RWPE2 (cell line): ENCODE data around the gene ZDHHC1.

Source experiments
- ATAC-seq: fragments of 200-7000 bp; cut with Tn5 transposase; 3 replicates; pipeline ENCODE4 v1.9.1; 2021; ENCODE audit warnings: low read depth
- DNase-seq: peaks from one replicate; pipeline ENCODE4 v3.0.0-alpha.2; 2020; ENCODE audit warnings: low spot score
- H3K27ac ChIP-seq: fragments of 450-650 bp; 2 replicates; pipeline ENCODE4 v1.5.1; 2017; ENCODE audit warnings: mild to moderate bottlenecking; ENCODE audit not compliant: poor library complexity, severe bottlenecking
- H3K27me3 ChIP-seq: fragments of 250-450 bp; sonication (Bioruptor Pico); 2 replicates; pipeline ENCODE4 v1.5.1; 2021; ENCODE audit warnings: mild to moderate bottlenecking, moderate library complexity; ENCODE audit not compliant: insufficient read depth, poor library complexity, severe bottlenecking
- H3K36me3 ChIP-seq: fragments of 250-450 bp; sonication (Bioruptor Pico); 2 replicates; pipeline ENCODE4 v1.5.1; 2020; ENCODE audit warnings: low read depth, mild to moderate bottlenecking, moderate library complexity
- H3K4me1 ChIP-seq: fragments of 250-450 bp; sonication (Bioruptor Pico); 2 replicates; pipeline ENCODE4 v1.5.1; 2021; ENCODE audit warnings: mild to moderate bottlenecking, moderate library complexity; ENCODE audit not compliant: insufficient read depth, poor library complexity, severe bottlenecking
- H3K4me3 ChIP-seq: fragments of 250-450 bp; sonication (Bioruptor Pico); 2 replicates; pipeline ENCODE4 v1.5.1; 2021; ENCODE audit warnings: mild to moderate bottlenecking, moderate library complexity; ENCODE audit not compliant: severe bottlenecking
- H3K9me3 ChIP-seq: fragments of 250-450 bp; sonication (Bioruptor Pico); 2 replicates; pipeline ENCODE4 v1.5.1; 2021; ENCODE audit warnings: mild to moderate bottlenecking, moderate library complexity; ENCODE audit not compliant: severe bottlenecking
- TF ChIP-seq, protein P1 (sequence below): fragments of 450-650 bp; IDR thresholded peaks from one replicate; pipeline ENCODE4 v1.5.1; 2017; ENCODE audit warnings: mild to moderate bottlenecking, moderate library complexity; ENCODE audit not compliant: poor library complexity, severe bottlenecking

The ZDHHC1 gene

DNA sequence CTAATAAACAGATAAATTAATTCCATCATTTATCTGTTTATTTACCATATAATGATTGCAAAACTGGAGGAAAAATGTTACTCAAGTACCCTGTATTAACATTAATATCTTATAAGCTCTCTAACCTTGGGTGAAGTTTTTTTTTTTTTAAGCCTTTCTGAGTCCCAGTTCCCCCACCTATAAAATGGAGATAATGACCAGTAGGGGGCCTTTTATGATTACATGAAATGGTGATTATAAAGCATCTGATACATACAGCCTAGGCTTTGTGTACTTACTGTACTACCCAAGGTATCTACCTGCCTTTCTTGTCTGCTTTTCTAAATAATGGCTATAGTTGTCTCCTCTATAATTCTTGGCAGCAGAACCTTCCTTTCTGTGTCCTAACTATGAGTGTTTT, 67.1 kb downstream of the ZDHHC1 start:
- peak; percentile 62; the same call in 1 of the 3 replicates for ATAC-seq
- Histone ChIP-seq H3K36me3 (no peaks in the 10 kb centered on the region), H3K4me1 (peaks cover 6% of the 10 kb centered on the region), H3K27me3 (no peaks in the 10 kb centered on the region), H3K4me3 (no peak overlapping the region), H3K27ac (no peak overlapping the region), H3K9me3 (no peaks in the 10 kb centered on the region)
- DNase-seq: no peak
- TF ChIP-seq, protein P1, sequence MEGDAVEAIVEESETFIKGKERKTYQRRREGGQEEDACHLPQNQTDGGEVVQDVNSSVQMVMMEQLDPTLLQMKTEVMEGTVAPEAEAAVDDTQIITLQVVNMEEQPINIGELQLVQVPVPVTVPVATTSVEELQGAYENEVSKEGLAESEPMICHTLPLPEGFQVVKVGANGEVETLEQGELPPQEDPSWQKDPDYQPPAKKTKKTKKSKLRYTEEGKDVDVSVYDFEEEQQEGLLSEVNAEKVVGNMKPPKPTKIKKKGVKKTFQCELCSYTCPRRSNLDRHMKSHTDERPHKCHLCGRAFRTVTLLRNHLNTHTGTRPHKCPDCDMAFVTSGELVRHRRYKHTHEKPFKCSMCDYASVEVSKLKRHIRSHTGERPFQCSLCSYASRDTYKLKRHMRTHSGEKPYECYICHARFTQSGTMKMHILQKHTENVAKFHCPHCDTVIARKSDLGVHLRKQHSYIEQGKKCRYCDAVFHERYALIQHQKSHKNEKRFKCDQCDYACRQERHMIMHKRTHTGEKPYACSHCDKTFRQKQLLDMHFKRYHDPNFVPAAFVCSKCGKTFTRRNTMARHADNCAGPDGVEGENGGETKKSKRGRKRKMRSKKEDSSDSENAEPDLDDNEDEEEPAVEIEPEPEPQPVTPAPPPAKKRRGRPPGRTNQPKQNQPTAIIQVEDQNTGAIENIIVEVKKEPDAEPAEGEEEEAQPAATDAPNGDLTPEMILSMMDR: peak; percentile 66

DNA sequence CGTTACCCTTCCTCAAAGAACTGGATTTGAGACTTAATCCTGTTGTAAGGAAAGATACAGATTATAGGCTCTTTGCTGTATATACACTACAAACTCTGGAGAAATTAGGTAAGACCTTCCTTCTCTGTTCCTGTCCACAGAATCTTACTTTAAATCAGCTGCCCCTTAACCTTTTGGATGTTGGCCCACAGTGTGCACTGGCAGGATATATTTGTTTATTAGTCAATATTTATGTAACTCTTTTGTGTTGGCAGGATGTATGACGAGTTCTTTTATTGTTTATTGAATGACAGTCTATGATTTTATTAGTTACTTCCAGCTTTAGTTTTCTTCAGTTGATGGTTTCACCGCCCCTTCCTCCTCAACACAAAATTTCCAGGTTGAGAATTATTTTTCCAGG, 69.9 kb downstream of the ZDHHC1 start:
- no peaks in the 10 kb centered on the region for H3K9me3 ChIP-seq
- ATAC-seq (peak; percentile 42; the same call in 2 of the 3 replicates), DNase-seq (no peak)
- TF ChIP-seq, protein P1: no peak
- H3K36me3 ChIP-seq: no peaks in the 10 kb centered on the region
- H3K4me1 ChIP-seq: peaks cover 6% of the 10 kb centered on the region
- no peak overlapping the region for H3K4me3 ChIP-seq
- H3K27ac ChIP-seq: no peak overlapping the region
- H3K27me3 ChIP-seq: no peaks in the 10 kb centered on the region

DNA sequence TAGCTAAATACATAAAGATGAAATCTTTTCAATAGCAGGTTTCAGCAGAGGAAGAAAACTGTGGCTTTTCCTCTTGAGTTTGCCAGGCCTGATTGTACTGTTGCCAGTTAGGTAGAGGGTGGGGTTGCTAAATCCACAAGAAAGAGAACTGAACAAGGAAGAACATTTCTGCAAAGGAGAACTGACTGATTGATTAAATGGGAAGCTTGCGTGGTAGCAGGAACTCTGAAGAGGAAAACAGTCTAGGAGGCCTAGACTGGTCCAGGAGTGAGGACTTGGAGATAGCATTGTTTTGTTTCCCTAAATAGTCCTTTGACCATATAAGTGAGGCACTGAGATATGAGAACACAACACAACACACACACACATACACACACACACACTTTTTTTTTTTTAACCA, 70.9 kb downstream of the ZDHHC1 start:
- H3K4me1 ChIP-seq: peaks cover 6% of the 10 kb centered on the region
- H3K9me3 ChIP-seq: no peaks in the 10 kb centered on the region
- DNase-seq (no peak), ATAC-seq (no peak)
- H3K27ac ChIP-seq: no peak overlapping the region
- TF ChIP-seq, protein P1: no peak
- H3K4me3 ChIP-seq: no peak overlapping the region
- no peaks in the 10 kb centered on the region for H3K36me3 ChIP-seq
- no peaks in the 10 kb centered on the region for H3K27me3 ChIP-seq
